MM.1S (cell line): Measurements from ENCODE around the gene FAM107B.

ENCODE experiments used
- CTCF ChIP-seq: fragments of 300-600 bp; sonication (generic); IDR thresholded peaks from 2 replicates; pipeline ENCODE4 v1.5.1; 2016; ENCODE audit warnings: antibody characterized with exemption, low read length, mixed read lengths
- EZH2 ChIP-seq: fragments of 300-600 bp; sonication (generic); optimal IDR thresholded peaks from 2 replicates; pipeline ENCODE3; 2017; ENCODE audit warnings: low read depth, mild to moderate bottlenecking, antibody characterized with exemption, low read length, mixed read lengths
- EZH2phosphoT487 ChIP-seq: fragments of 300-600 bp; sonication (generic); IDR thresholded peaks from 2 replicates; pipeline ENCODE4 v1.6.1; 2018; ENCODE audit warnings: antibody characterized with exemption, low read length

DNA sequence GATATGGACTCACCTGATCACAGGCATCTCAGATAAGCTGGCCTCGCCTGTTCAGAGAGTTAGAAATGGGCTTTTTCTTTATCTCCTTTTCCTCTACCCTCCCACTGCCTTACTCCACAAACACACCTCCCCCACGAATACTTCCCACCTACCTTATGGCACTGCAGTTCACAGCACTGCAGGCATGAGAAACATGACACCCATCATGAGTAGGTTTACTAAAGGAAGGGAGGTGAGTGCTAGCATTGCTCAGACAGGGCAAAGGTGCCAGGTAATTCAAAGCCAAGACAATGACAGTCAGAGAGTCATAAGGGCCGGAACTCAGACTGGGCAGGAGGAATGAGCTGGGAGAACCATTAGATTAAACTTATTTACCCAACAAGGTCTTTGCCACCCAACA lies 220.6 kb downstream of the FAM107B start:
- TF ChIP-seq CTCF = no peak
- no peak for TF ChIP-seq EZH2
- no peak for TF ChIP-seq EZH2phosphoT487
